Pancreas (tissue), 10 donors: ENCODE results near the gene SACS. TPM values are rescaled to one million over a fixed set of nuclear protein-coding genes. Genes with fewer than 3 reads are reported as not detected.

Source experiments
- ATAC-seq, 4 donors: fragments of 200-7000 bp; cut with Tn5 transposase; one replicate each; pipeline versions ENCODE4 v1.8.0 to v1.9.1; 2020; ENCODE audit warnings: mild to moderate bottlenecking in 4 of 4, moderate library complexity in 4 of 4
- DNase-seq, 6 donors: peaks; one replicate each; pipeline ENCODE4 v3.0.0-alpha.2; 2020
- FAIRE-seq: peaks from 2 replicates; lab custom pipeline; 2012; peaks lifted over from hg19 to GRCh38; lab: Jason Lieb, UNC
- H3K27ac ChIP-seq, 4 donors: fragments of 200-600 bp; sonication (generic); 1 replicate in 3 of 4; 2 replicates in 1 of 4; pipeline versions ENCODE4 v1.5.0 to v1.8.0; 2020
- H3K27me3 ChIP-seq, 4 donors: fragments of 200-600 bp; one replicate each; pipeline ENCODE4 v1.8.0; 2021
- H3K36me3 ChIP-seq, 3 donors: fragments of 200-600 bp; sonication (generic) in 1 of 3; one replicate each; pipeline versions ENCODE4 v1.5.0 to v1.8.0; 2020 to 2021
- H3K4me1 ChIP-seq, 3 donors: fragments of 200-600 bp; one replicate each; pipeline ENCODE4 v1.8.0; 2021
- H3K4me3 ChIP-seq, 4 donors: fragments of 200-600 bp; sonication (generic) in 2 of 4; one replicate each; pipeline versions ENCODE4 v1.5.0 to v1.8.0; 2020 to 2021
- H3K9me3 ChIP-seq, 4 donors: fragments of 200-600 bp; one replicate each; pipeline ENCODE4 v1.8.0; 2021
- CTCF ChIP-seq, 4 donors: fragments of 200-600 bp; sonication (generic) in 3 of 4; IDR thresholded peaks; one replicate each; pipeline versions ENCODE4 v1.5.0 to v1.8.0; 2021; ENCODE audit warnings: antibody characterized with exemption in 4 of 4
- WGBS, 2 donors: extraction: QIAGEN DNeasy Blood & Tissue Kit; methylation state at CpG; one replicate each; pipeline ENCODE4 v1.1.7; 2013; 5-methylcytosine and 5-hydroxymethylcytosine counted together
- intact Hi-C, 3 donors: fragments of 100-400 bp; cut with DNase I; formaldehyde crosslinking; loops; one replicate each; pipeline versions ENCODE4 v1.11.1 to v1.14.2; 2022
- polyA plus RNA-seq, 2 donors: library from polyadenylated mRNA; stranded (reverse); fragments of 200-250 nt; gene quantifications; one replicate each; pipeline ENCODE4 v1.2.3, GENCODE V29; 2013
- total RNA-seq, 6 donors: library from RNA; stranded (reverse); fragmentation: NEBNext Ultra II Directional in 4 of 6; extraction: Animal tissue kit (Norgen Biotek cat#: 25700) in 4 of 6; gene quantifications; one replicate each; pipeline versions ENCODE4 v1.2.1 to v1.2.4, GENCODE V29; 2021 to 2023
- donor health status: healthy with polysubstance abuse.
- donor health status: DM: no; HTN: no; CAD: no; lungs with moderate emphysema.
- donor health status: DM: no; HTN: no; CAD: no.
- donor health status: control.
- donor health status: control.
- donor health status: Bipolar disorder and iron deficiency.
- donor health status: DM: yes; HTN: yes; CAD: no.
- donor health status: DM: no; HTN: no; CAD: no.
- donor health status: DM: no; HTN: no; CAD: no.
- donor health status: DM: yes; HTN: yes; CAD: no.

Gene SACS
- total and polyA plus RNA-seq, 8 donors, result 2.1 to 7.9 (median 4.6) TPM

DNA sequence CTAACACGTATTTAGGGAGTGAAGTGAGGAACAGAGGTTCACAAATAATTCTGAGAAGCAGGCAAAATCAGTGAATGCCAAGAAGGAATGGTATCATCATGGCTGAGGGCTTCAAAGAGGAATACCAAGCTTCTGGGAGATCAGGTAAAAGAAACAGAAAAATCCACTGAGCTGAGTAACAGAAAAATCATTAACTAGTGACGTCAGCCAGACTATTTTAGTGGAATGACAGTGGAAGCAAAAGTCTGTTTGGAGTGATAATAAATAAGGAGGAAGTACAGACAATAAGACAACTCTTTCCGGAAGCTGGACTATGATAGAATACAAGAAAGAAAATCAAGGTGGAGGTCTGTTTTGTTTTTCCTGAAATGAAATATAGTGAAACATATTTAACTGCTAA, 83.5 kb downstream of the SACS start:
- peaks cover 0 to 7% (median 0%) of the 10 kb centered on the region in 3 donors for H3K4me1 ChIP-seq
- 48 to 56% methylated on average over 3 of the region's 3 CpGs for WGBS, 2 donors
- intact Hi-C loops, result no loop called here
- DNase-seq (no peak), ATAC-seq (peak; percentile 47 to 85 (median 70)), FAIRE-seq (no peak)
- H3K9me3 ChIP-seq, result no peaks in the 10 kb centered on the region
- H3K36me3 ChIP-seq, result no peaks in the 10 kb centered on the region
- H3K27me3 ChIP-seq, result no peaks in the 10 kb centered on the region
- no peak overlapping the region for H3K4me3 ChIP-seq
- H3K27ac ChIP-seq, result peak overlapping the region in 2 of 4 donors; percentile 13 to 38
- no peak for TF ChIP-seq CTCF (IDR thresholded peaks at IDR 0.05)

GRCh38 chr13:23349161-23349897, 84.2 kb downstream of the SACS start:
- peaks cover 0 to 7% (median 0%) of the 10 kb centered on the region in 3 donors for H3K4me1 ChIP-seq
- TF ChIP-seq CTCF (IDR thresholded peaks at IDR 0.05), result no peak
- FAIRE-seq, result no peak
- H3K36me3 ChIP-seq, result no peaks in the 10 kb centered on the region
- H3K9me3 ChIP-seq, result no peaks in the 10 kb centered on the region
- 94 to 95% methylated on average over 4 of the region's 4 CpGs for WGBS, 2 donors
- DNase-seq, result no peak
- peak overlapping the region in 2 of 4 donors; percentile 13 to 38 for H3K27ac ChIP-seq
- ATAC-seq, result peak in 1 of 4 donors; percentile 35
- intact Hi-C loops, result no loop called here
- no peaks in the 10 kb centered on the region for H3K27me3 ChIP-seq
- H3K4me3 ChIP-seq, result no peak overlapping the region

GRCh38 chr13:23348262-23349127, 85.0 kb downstream of the SACS start:
- peak in 1 of 4 donors; percentile 19 for ATAC-seq
- Histone ChIP-seq H3K27me3 (no peaks in the 10 kb centered on the region), H3K4me3 (no peak overlapping the region), H3K27ac (no peak overlapping the region), H3K4me1 (peaks cover 0 to 7% (median 0%) of the 10 kb centered on the region in 3 donors), H3K9me3 (no peaks in the 10 kb centered on the region), H3K36me3 (no peaks in the 10 kb centered on the region)
- intact Hi-C loops, result no loop called here
- 89 to 92% methylated on average over 4 of the region's 4 CpGs for WGBS, 2 donors
- no peak for DNase-seq
- TF ChIP-seq CTCF (IDR thresholded peaks at IDR 0.05), result no peak
- FAIRE-seq, result no peak

- FAIRE-seq (no peak), DNase-seq (no peak), ATAC-seq (no peak)
- Histone ChIP-seq H3K27me3 (no peaks in the 10 kb centered on the region), H3K4me1 (peaks cover 0 to 7% (median 0%) of the 10 kb centered on the region in 3 donors), H3K36me3 (no peaks in the 10 kb centered on the region), H3K4me3 (no peak overlapping the region), H3K9me3 (no peaks in the 10 kb centered on the region), H3K27ac (no peak overlapping the region)
- no peak for TF ChIP-seq CTCF (IDR thresholded peaks at IDR 0.05)
- 97 to 98% methylated on average over 1 of the region's 1 CpG for WGBS, 2 donors
- intact Hi-C loops, result no loop called here
Observed at GRCh38 chr13:23347601-23348000, 85.9 kb downstream of the SACS start.
